WERI-Rb-1 (cell line): Measurements from ENCODE around the gene UQCRC1.
A peak's percentile ranks its signal among the peaks of the same experiment; 100 is the strongest.

ENCODE experiments used
- DNase-seq: peaks from one replicate; pipeline ENCODE4 v3.0.0-alpha.2; 2020
- H3K27ac ChIP-seq: fragments of 250-450 bp; sonication (Bioruptor Pico); 2 replicates; pipeline ENCODE4 v1.5.1; 2020; ENCODE audit warnings: mild to moderate bottlenecking, moderate library complexity
- H3K27me3 ChIP-seq: fragments of 250-450 bp; sonication (Bioruptor Pico); 2 replicates; pipeline ENCODE4 v1.5.1; 2021; ENCODE audit warnings: mild to moderate bottlenecking, low read depth, moderate library complexity; ENCODE audit not compliant: insufficient read depth, severe bottlenecking
- H3K36me3 ChIP-seq: fragments of 250-450 bp; sonication (Bioruptor Pico); 2 replicates; pipeline ENCODE4 v1.5.1; 2020; ENCODE audit warnings: mild to moderate bottlenecking, moderate library complexity
- H3K4me3 ChIP-seq: 2 replicates; pipeline ENCODE4 v1.5.1; 2011; ENCODE audit warnings: low read depth, mild to moderate bottlenecking, control low read depth, low read length
- H3K9me3 ChIP-seq: fragments of 250-450 bp; sonication (Bioruptor Pico); 2 replicates; pipeline ENCODE4 v1.5.1; 2021; ENCODE audit warnings: mild to moderate bottlenecking, moderate library complexity; ENCODE audit not compliant: severe bottlenecking
- TF ChIP-seq, protein P1 (sequence below): IDR thresholded peaks from 2 replicates; pipeline ENCODE4 v1.5.1; 2011; ENCODE audit warnings: low read depth, mild to moderate bottlenecking, control low read depth, inconsistent platforms, low read length

The UQCRC1 gene

DNA sequence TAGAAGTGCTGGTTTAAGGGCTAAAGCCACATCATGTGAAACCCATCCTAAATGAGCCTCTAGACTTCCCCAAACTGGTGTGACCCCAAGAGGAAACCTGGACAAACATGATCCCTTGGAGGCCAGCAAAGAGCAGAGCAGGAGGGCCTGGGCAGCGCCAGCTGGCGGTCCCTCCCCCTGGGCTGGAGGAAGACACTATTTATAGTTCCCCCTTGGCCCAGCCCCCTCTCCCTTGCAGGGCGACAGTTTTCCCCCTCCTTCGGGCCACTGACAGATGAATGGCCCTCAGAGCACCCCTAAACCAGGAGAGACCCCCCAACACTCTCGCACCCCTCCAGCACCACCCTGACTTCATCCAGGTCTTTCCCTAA is 48.8 kb downstream of the UQCRC1 start:
- Histone ChIP-seq H3K27me3 (no peaks in the 10 kb centered on the region), H3K4me3 (peak overlapping the region; percentile 50), H3K9me3 (no peaks in the 10 kb centered on the region), H3K27ac (peak overlapping the region; percentile 77), H3K36me3 (peaks cover 2% of the 10 kb centered on the region; the same call in 1 of the 2 replicates)
- peak; percentile 86 for DNase-seq
- TF ChIP-seq, protein P1, sequence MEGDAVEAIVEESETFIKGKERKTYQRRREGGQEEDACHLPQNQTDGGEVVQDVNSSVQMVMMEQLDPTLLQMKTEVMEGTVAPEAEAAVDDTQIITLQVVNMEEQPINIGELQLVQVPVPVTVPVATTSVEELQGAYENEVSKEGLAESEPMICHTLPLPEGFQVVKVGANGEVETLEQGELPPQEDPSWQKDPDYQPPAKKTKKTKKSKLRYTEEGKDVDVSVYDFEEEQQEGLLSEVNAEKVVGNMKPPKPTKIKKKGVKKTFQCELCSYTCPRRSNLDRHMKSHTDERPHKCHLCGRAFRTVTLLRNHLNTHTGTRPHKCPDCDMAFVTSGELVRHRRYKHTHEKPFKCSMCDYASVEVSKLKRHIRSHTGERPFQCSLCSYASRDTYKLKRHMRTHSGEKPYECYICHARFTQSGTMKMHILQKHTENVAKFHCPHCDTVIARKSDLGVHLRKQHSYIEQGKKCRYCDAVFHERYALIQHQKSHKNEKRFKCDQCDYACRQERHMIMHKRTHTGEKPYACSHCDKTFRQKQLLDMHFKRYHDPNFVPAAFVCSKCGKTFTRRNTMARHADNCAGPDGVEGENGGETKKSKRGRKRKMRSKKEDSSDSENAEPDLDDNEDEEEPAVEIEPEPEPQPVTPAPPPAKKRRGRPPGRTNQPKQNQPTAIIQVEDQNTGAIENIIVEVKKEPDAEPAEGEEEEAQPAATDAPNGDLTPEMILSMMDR, result no peak

DNA sequence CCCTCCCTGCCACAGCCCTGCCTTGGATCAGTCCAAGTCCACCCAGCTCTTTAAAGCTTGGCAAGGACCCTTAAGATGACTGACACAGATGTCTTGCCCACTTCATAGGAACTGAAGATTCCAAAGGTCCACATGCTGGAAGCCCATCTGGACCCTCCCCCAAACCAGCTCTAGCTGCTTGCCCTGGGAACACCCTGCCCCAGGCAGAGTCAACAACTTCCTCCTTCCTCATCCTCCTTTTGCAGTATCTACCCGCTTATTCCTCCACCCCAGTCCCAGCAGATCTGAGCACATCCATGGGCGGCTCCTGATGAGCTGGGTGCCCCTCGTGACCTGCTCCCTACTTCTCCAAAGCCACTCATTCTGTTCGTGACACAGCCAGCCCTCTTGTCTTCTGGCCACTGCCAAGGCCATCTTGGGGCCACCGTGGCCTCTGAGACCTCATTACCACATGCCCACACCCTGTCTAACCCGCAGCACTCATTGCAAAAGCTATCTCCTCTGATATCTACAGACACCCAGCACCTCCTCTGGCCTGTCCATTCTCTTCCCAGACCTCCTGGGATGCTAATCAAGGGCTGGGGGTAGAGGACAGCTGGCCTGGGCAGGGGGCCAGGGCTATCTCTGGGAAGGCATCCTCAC is 50.8 kb downstream of the UQCRC1 start:
- DNase-seq, result no peak
- Histone ChIP-seq H3K36me3 (no peaks in the 10 kb centered on the region; the same call in 1 of the 2 replicates), H3K27me3 (no peaks in the 10 kb centered on the region), H3K27ac (peak overlapping the region; percentile 77), H3K9me3 (no peaks in the 10 kb centered on the region), H3K4me3 (no peak overlapping the region)
- TF ChIP-seq, protein P1, result no peak

DNA sequence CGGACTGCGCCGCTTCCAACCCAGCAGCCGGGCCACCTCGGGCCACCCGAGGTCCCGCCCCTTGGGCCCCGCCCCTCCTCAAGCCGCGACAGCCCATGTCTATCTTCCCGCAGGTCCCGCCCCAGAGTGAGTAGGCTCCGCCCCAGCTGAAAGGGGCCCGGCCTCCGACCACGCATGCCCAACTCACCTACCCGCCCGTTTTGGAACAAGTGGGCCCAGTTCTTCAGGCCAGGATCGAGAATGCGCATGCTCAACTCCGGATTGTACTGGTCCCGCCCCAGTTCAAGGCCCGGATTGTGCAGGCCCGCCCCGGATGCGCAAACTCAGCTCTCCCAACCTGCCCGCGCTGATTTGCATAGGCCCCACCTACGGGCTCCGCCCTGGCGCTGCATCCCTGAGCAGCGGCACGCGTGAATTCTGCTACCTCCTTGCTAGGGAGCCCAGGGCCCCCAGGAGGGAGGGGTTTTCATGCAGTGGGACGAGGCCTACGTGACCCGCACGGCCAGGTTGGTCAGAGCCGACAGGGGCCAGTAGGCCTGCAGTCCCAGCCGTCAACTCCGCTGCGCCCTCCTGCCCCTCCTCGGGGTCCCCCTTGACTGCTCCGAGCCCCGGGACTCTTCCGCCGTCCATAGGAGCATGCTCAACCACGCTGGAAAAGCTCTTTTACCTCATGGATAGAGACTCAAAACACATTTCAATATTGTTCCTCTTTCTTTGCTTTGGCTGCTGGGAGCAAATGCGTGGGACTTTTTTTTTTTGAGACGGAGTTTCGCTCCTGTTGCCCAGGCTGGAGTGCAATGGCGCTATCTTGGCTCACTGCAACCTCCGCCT is 52.4 kb downstream of the UQCRC1 start, which contains the start of gene PFKFB4:
Gene PFKFB4, minus strand, starts transcription at position 8 of the 831 bp plus-strand sequence. CDS start 26 bp downstream, outside the sequence.
- Histone ChIP-seq H3K4me3 (peak within 1 kb of the TSS; percentile 52), H3K9me3 (no peaks in the 10 kb centered on the region), H3K27me3 (no peaks in the 10 kb centered on the region), H3K27ac (peak within 1 kb of the TSS; percentile 77), H3K36me3 (no peaks in the 10 kb centered on the region; the same call in 1 of the 2 replicates)
- TF ChIP-seq, protein P1, result no peak
- peak; percentile 99 for DNase-seq

DNA sequence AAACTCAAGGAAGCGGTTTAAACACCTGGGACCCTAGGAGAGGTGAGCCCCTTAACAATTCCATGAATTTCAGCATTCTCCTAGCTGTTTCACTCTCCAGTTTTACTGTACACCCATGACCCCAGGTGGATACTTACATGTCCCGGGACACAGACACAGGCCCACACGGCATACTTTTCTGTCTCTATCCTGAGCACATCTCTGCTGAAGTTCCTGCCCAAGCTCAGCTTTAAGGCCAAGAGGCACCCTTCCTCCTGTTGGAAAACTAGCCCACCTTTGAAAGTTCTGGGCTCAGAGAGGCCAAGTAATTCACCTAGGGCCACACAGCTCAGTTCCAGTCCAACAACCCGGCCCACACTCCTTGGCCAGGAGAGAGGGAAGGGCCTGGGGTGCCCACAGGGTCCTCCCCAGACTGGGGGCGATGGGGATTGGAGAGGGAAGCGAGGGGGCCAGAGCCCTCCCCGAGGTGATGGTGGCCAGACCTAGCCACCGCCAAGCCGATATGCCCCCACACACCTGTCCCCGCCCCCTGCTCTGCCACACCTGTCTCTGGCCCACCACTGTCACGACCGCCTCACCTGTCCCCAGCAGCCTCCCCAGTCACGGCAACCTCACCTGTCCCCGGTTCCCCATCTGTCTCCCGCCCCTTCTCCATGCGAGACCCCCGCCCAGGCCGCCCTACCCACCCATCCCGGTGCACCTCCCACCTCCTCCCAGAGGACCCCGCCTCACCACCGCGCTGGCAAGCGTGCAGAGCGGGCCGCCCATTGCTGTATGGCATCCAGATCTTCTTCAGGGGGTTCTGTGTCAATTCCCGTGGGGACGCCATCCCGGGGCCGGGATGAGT is 53.3 kb downstream of the UQCRC1 start:
- no peak for DNase-seq

DNA sequence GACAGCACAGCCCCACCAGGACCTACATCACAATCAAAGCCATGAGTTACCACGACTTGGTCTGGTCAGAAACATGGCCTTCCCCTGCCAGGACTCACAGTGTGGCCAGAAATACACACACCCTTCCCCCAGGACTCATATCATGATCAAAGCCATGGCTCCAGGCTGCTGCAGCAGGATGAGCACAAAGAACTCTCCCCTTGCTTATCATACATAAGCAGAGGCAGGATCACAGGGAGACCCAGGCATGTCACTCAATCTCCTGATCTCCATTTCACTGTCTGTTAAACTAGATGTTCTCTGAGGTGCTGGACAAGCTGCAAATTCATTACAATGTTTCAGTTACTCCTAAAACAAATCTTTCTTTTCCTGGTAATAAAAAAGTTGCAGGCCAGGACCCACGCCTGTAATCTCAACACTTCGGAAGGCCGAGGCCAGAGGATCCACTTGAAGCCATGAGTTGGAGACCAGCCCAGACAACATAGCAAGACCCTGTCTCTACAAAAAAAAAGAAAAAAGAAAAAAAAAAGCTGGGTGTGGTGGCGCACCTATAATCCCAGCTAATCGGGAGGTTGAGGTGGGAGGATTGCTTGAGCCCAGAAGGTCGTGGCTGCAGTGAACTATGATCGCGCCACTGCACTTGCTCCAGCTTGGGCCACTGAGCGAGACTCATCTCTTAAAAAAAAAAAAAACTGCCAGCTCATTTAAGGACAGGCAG is 54.1 kb downstream of the UQCRC1 start:
- peak overlapping the region; percentile 32 for H3K27ac ChIP-seq
- TF ChIP-seq, protein P1, result no peak
- DNase-seq, result no peak
- peak overlapping the region; percentile 52 for H3K4me3 ChIP-seq
- H3K27me3 ChIP-seq, result no peaks in the 10 kb centered on the region
- H3K36me3 ChIP-seq, result no peaks in the 10 kb centered on the region; the same call in 1 of the 2 replicates
- no peaks in the 10 kb centered on the region for H3K9me3 ChIP-seq

More for the DNA sequence above, 53.3 kb downstream of the UQCRC1 start:
- TF ChIP-seq, protein P1, result no peak
- Histone ChIP-seq H3K27ac (peak overlapping the region; percentile 21; the same call in 1 of the 2 replicates), H3K27me3 (no peaks in the 10 kb centered on the region), H3K9me3 (no peaks in the 10 kb centered on the region), H3K36me3 (no peaks in the 10 kb centered on the region; the same call in 1 of the 2 replicates), H3K4me3 (peak overlapping the region; percentile 52)
